K562 (cell line): ENCODE measurements around the gene CCNYL1. TPM values are rescaled to one million over a fixed set of nuclear protein-coding genes. Genes with fewer than 3 reads are reported as not detected.

Source experiments
- CCAR2 ChIP-seq: fragments of 200-400 bp; formaldehyde crosslinking; IDR thresholded peaks from 2 replicates; pipeline ENCODE4 v1.6.1; 2017; ENCODE audit warnings: mild to moderate bottlenecking, low read depth, low read length
- HDGF ChIP-seq: fragments of 450-650 bp; IDR thresholded peaks from 2 replicates; pipeline ENCODE4 v1.6.1; 2016
- HMG20B ChIP-seq: fragments of 250-450 bp; sonication (Bioruptor Pico); IDR thresholded peaks from 2 replicates; pipeline ENCODE4 v1.5.0; 2021; ENCODE audit warnings: mild to moderate bottlenecking
- MGA ChIP-seq: fragments of 450-650 bp; IDR thresholded peaks from 2 replicates; pipeline ENCODE4 v1.6.1; 2016; ENCODE audit warnings: mild to moderate bottlenecking, moderate library complexity
- PRDM10 ChIP-seq: fragments of 450-650 bp; IDR thresholded peaks from 2 replicates; pipeline ENCODE4 v1.6.1; 2018; ENCODE audit not compliant: partially characterized antibody
- TBP ChIP-seq: optimal IDR thresholded peaks from 2 replicates; pipeline ENCODE3; 2011; ENCODE audit warnings: low read depth, low read length, improper control_type of control experiment
- TFAP4 ChIP-seq: sonication (generic); formaldehyde crosslinking; IDR thresholded peaks from 2 replicates; pipeline ENCODE4 v1.8.0; 2022; ENCODE audit warnings: missing genetic modification reagents, mild to moderate bottlenecking, moderate library complexity, borderline replicate concordance
- XRCC3 ChIP-seq: fragments of 450-650 bp; IDR thresholded peaks from 2 replicates; pipeline ENCODE4 v1.6.1; 2017; ENCODE audit warnings: mild to moderate bottlenecking, moderate library complexity
- ZKSCAN1 ChIP-seq: fragments of 150-350 bp; IDR thresholded peaks from 2 replicates; pipeline ENCODE4 v1.6.1; 2016; ENCODE audit warnings: low read depth, low read length
- ZNF436 ChIP-seq: fragments of 250-450, 450-650 bp; sonication (Bioruptor Pico); formaldehyde crosslinking; IDR thresholded peaks from 2 replicates; pipeline ENCODE4 v1.7.0; 2020; ENCODE audit warnings: mild to moderate bottlenecking
- polyA plus RNA-seq, 8 experiments: library from polyadenylated mRNA; depleted of rRNA in 4 of 8; stranded (reverse) in 5 of 8; unstranded in 3 of 8; fragments of >200 nt; fragmentation: Nextera tagmentation in 2 of 8; fragmentation: Illumina TruSeq in 1 of 8; extraction: Ambion mirVana in 2 of 8; extraction: Trizol in 1 of 8; gene quantifications; 2 replicates each; pipeline versions ENCODE4 v1.2.1 to v1.2.3, GENCODE V29; 2011 to 2014; ENCODE audit warnings: inconsistent platforms in 1 of 8, missing spikeins in 1 of 8
- total RNA-seq, 7 experiments: library from RNA; depleted of rRNA in 6 of 7; stranded (reverse); fragments of >200 nt in 6 of 7; fragmentation: Illumina TruSeq in 2 of 7; extraction: Trizol in 2 of 7; gene quantifications; 2 replicates each; pipeline versions ENCODE4 v1.2.1 to v1.2.3, GENCODE V29; 2011 to 2021; ENCODE audit warnings: low replicate concordance in 1 of 7

The CCNYL1 gene
- total and polyA plus RNA-seq, 9 of the 15 experiments (the other 6 are each of a cell fraction or from before 2014, with no cell fraction given): 1.9 to 7.5 (median 4.7) TPM

GRCh38 chr2:207710814-207711740 is at the start of gene CCNYL1 (continued):
- TF ChIP-seq MGA (peak; percentile 24; the same call in 1 of the 2 replicates), TFAP4 (CRISPR knock-in tag) (peak; percentile 65), CCAR2 (no peak), XRCC3 (no peak), ZKSCAN1 (no peak), ZNF436 (no peak), PRDM10 (peak; percentile 16), HMG20B (CRISPR knock-in tag) (no peak), TBP (peak; percentile 83), HDGF (no peak)
